Liver (tissue), 9 donors: ENCODE results near the gene FURIN. TPM values are rescaled to one million over a fixed set of nuclear protein-coding genes. Genes with fewer than 3 reads are reported as not detected.

Source experiments
- DNase-seq: peaks from one replicate; pipeline ENCODE4 v3.0.0-alpha.2; 2017; ENCODE audit warnings: low spot score
- H3K27ac ChIP-seq, 2 donors: one replicate each; pipeline ENCODE4 v1.7.0; 2013; ENCODE audit warnings: inconsistent platforms in 2 of 2, low read length in 2 of 2, control low read depth in 1 of 2, low read depth in 1 of 2, mild to moderate bottlenecking in 1 of 2
- H3K27me3 ChIP-seq, 4 donors: one replicate each; pipeline versions ENCODE4 v1.6.1 to v1.7.0; 2013; ENCODE audit warnings: low read length in 3 of 4, inconsistent platforms in 1 of 4, mild to moderate bottlenecking in 1 of 4, moderate library complexity in 1 of 4; ENCODE audit not compliant: control insufficient read depth in 4 of 4, insufficient read depth in 4 of 4
- H3K36me3 ChIP-seq, 4 donors: one replicate each; pipeline versions ENCODE4 v1.6.1 to v1.7.0; 2013; ENCODE audit warnings: low read length in 3 of 4, mild to moderate bottlenecking in 3 of 4, low read depth in 1 of 4, moderate library complexity in 1 of 4; ENCODE audit not compliant: control insufficient read depth in 4 of 4, insufficient read depth in 3 of 4
- H3K4me1 ChIP-seq, 4 donors: one replicate each; pipeline versions ENCODE4 v1.6.1 to v1.7.0; 2013; ENCODE audit warnings: low read length in 3 of 4, mild to moderate bottlenecking in 3 of 4, moderate library complexity in 1 of 4; ENCODE audit not compliant: control insufficient read depth in 4 of 4, insufficient read depth in 4 of 4
- H3K4me3 ChIP-seq, 3 donors: one replicate each; pipeline versions ENCODE4 v1.6.1 to v1.7.0; 2013; ENCODE audit warnings: low read length in 3 of 3, control low read depth in 1 of 3, low read depth in 1 of 3, mild to moderate bottlenecking in 1 of 3
- H3K9ac ChIP-seq, 2 donors: one replicate each; pipeline ENCODE4 v1.7.0; 2013; ENCODE audit warnings: low read length in 2 of 2, mild to moderate bottlenecking in 2 of 2, moderate library complexity in 2 of 2, control low read depth in 1 of 2, low read depth in 1 of 2
- H3K9me3 ChIP-seq, 4 donors: one replicate each; pipeline versions ENCODE4 v1.6.1 to v1.7.0; 2013; ENCODE audit warnings: low read length in 3 of 4; ENCODE audit not compliant: control insufficient read depth in 4 of 4
- EGR1 ChIP-seq, 2 donors: IDR thresholded peaks; 2 replicates each; pipeline ENCODE4 v1.6.1; 2016 to 2018; ENCODE audit warnings: antibody characterized with exemption in 2 of 2, low read depth in 2 of 2
- FOXA1 ChIP-seq: IDR thresholded peaks from 2 replicates; pipeline ENCODE4 v1.6.1; 2016; ENCODE audit warnings: antibody characterized with exemption
- HNF4A ChIP-seq, 2 donors: conservative IDR thresholded peaks; 2 replicates each; pipeline ENCODE4 v1.6.1; 2016; ENCODE audit warnings: antibody characterized with exemption in 2 of 2, mild to moderate bottlenecking in 2 of 2
- HNF4G ChIP-seq: IDR thresholded peaks from 2 replicates; pipeline ENCODE4 v1.6.1; 2016; ENCODE audit warnings: antibody characterized with exemption
- JUND ChIP-seq, 2 donors: IDR thresholded peaks; 2 replicates each; pipeline ENCODE4 v1.6.1; 2016; ENCODE audit warnings: antibody characterized with exemption in 2 of 2
- RAD21 ChIP-seq, 2 donors: IDR thresholded peaks; 2 replicates each; pipeline ENCODE4 v1.6.1; 2016; ENCODE audit warnings: antibody characterized with exemption in 2 of 2, mild to moderate bottlenecking in 2 of 2
- RXRA ChIP-seq, 2 donors: IDR thresholded peaks; 2 replicates each; pipeline ENCODE4 v1.6.1; 2017 to 2018; ENCODE audit warnings: antibody characterized with exemption in 2 of 2, mild to moderate bottlenecking in 1 of 2
- SP1 ChIP-seq: IDR thresholded peaks from 2 replicates; pipeline ENCODE4 v1.6.1; 2018; ENCODE audit warnings: antibody characterized with exemption, mild to moderate bottlenecking
- TAF1 ChIP-seq: conservative IDR thresholded peaks from 2 replicates; pipeline ENCODE4 v1.6.1; 2016; ENCODE audit warnings: antibody characterized with exemption, mild to moderate bottlenecking
- WGBS: extraction: QIAGEN DNeasy Blood & Tissue Kit; methylation state at CpG from one replicate; pipeline ENCODE4 v1.1.7; 2013; 5-methylcytosine and 5-hydroxymethylcytosine counted together
- polyA plus RNA-seq, 2 donors: library from polyadenylated mRNA; stranded (reverse) in 1 of 2; unstranded in 1 of 2; fragments of 200-250 nt in 1 of 2; fragments of >200 nt in 1 of 2; fragmentation: Nextera tagmentation in 1 of 2; extraction: Ambion mirVana in 1 of 2; gene quantifications; one replicate each; pipeline versions ENCODE4 v1.2.1 to v1.2.3, GENCODE V29; 2013 to 2015
- total RNA-seq, 2 donors: library from RNA; depleted of rRNA; stranded (reverse); fragments of >200 nt; gene quantifications; one replicate each; pipeline ENCODE4 v1.2.3, GENCODE V29; 2014
- TF ChIP-seq, protein P1 (sequence below): IDR thresholded peaks from 2 replicates; pipeline ENCODE4 v1.6.1; 2016; ENCODE audit warnings: antibody characterized with exemption
- TF ChIP-seq, protein P2 (sequence below): fragments of 150-350 bp; IDR thresholded peaks from 2 replicates; pipeline ENCODE4 v1.5.1; 2017; ENCODE audit warnings: improper control_type of control experiment, low read depth, low read length; ENCODE audit not compliant: missing input control
- TF ChIP-seq, protein P3 (sequence below): IDR thresholded peaks from 2 replicates; pipeline ENCODE4 v1.6.1; 2016; ENCODE audit warnings: antibody characterized with exemption, mild to moderate bottlenecking
- donor health status: healthy.
- donor health status: healthy.
- donor health status: healthy.
- donor health status: healthy.
- donor health status: healthy.

The FURIN gene
- total and polyA plus RNA-seq, 4 donors: 102 to 258 (median 164) TPM

DNA sequence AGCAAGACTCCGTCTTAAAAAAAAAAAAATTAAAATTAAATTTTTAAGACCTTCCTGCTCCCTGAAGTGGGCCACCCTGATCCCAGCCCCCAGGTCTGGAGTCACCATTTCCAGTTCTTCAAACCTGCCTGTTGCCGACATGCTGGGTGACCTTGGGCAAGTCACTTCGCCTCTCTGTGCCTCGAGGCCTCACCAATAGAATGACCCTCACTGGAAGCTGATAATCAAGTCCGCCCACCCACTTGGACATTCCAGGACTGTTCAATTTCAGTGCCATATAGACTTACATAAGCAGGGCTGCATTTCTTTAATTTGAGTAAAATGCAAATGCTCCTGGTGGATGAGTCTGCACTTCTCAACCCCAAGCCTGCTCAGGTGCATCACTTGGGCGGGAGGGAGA is 39.3 kb upstream of the FURIN start:
- Histone ChIP-seq H3K27ac (no peak overlapping the region), H3K4me3 (no peak overlapping the region), H3K9me3 (no peaks in the 10 kb centered on the region), H3K36me3 (no peaks in the 10 kb centered on the region), H3K27me3 (no peaks in the 10 kb centered on the region), H3K9ac (no peak overlapping the region), H3K4me1 (no peaks in the 10 kb centered on the region)
- TF ChIP-seq EGR1 (IDR thresholded peaks at IDR 0.05; ENCODE audit: low read depth in 2 of 2) (no peak), JUND (IDR thresholded peaks at IDR 0.05) (no peak), HNF4G (no peak), SP1 (no peak), TAF1 (no peak), FOXA1 (no peak), HNF4A (conservative IDR thresholded peaks at IDR 0.05) (no peak), RXRA (IDR thresholded peaks at IDR 0.05) (no peak)
- TF ChIP-seq, protein P1, sequence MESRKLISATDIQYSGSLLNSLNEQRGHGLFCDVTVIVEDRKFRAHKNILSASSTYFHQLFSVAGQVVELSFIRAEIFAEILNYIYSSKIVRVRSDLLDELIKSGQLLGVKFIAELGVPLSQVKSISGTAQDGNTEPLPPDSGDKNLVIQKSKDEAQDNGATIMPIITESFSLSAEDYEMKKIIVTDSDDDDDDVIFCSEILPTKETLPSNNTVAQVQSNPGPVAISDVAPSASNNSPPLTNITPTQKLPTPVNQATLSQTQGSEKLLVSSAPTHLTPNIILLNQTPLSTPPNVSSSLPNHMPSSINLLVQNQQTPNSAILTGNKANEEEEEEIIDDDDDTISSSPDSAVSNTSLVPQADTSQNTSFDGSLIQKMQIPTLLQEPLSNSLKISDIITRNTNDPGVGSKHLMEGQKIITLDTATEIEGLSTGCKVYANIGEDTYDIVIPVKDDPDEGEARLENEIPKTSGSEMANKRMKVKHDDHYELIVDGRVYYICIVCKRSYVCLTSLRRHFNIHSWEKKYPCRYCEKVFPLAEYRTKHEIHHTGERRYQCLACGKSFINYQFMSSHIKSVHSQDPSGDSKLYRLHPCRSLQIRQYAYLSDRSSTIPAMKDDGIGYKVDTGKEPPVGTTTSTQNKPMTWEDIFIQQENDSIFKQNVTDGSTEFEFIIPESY: no peak
- TF ChIP-seq, protein P2, sequence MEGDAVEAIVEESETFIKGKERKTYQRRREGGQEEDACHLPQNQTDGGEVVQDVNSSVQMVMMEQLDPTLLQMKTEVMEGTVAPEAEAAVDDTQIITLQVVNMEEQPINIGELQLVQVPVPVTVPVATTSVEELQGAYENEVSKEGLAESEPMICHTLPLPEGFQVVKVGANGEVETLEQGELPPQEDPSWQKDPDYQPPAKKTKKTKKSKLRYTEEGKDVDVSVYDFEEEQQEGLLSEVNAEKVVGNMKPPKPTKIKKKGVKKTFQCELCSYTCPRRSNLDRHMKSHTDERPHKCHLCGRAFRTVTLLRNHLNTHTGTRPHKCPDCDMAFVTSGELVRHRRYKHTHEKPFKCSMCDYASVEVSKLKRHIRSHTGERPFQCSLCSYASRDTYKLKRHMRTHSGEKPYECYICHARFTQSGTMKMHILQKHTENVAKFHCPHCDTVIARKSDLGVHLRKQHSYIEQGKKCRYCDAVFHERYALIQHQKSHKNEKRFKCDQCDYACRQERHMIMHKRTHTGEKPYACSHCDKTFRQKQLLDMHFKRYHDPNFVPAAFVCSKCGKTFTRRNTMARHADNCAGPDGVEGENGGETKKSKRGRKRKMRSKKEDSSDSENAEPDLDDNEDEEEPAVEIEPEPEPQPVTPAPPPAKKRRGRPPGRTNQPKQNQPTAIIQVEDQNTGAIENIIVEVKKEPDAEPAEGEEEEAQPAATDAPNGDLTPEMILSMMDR: no peak
- TF ChIP-seq, protein P3, sequence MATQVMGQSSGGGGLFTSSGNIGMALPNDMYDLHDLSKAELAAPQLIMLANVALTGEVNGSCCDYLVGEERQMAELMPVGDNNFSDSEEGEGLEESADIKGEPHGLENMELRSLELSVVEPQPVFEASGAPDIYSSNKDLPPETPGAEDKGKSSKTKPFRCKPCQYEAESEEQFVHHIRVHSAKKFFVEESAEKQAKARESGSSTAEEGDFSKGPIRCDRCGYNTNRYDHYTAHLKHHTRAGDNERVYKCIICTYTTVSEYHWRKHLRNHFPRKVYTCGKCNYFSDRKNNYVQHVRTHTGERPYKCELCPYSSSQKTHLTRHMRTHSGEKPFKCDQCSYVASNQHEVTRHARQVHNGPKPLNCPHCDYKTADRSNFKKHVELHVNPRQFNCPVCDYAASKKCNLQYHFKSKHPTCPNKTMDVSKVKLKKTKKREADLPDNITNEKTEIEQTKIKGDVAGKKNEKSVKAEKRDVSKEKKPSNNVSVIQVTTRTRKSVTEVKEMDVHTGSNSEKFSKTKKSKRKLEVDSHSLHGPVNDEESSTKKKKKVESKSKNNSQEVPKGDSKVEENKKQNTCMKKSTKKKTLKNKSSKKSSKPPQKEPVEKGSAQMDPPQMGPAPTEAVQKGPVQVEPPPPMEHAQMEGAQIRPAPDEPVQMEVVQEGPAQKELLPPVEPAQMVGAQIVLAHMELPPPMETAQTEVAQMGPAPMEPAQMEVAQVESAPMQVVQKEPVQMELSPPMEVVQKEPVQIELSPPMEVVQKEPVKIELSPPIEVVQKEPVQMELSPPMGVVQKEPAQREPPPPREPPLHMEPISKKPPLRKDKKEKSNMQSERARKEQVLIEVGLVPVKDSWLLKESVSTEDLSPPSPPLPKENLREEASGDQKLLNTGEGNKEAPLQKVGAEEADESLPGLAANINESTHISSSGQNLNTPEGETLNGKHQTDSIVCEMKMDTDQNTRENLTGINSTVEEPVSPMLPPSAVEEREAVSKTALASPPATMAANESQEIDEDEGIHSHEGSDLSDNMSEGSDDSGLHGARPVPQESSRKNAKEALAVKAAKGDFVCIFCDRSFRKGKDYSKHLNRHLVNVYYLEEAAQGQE: no peak
- DNase-seq: no peak
- 92% methylated on average over 6 of the region's 6 CpGs for WGBS

DNA sequence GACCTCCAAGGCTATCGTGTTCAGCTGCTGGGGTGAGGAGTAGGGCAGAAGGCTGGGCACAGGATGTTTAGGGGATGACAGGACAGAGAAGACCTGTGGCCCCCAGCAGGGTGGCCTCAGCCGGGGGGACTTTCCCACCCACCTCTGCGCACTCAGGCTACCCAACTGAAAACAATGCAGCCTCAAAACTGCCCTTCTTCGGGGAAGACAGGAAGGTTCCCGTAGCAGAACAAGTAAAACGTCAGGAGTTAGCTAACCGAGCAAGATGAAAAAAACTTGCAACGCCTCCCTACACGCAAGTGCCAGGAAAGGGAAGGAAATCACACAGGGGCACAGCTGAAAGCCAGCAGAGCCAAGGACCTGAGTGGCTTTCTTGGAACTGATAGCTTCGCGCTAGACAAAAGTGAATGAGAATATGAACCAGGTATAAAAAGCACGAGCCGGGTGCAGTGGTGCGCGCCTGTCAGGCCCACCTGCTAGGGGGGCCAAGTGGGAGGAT is 38.4 kb upstream of the FURIN start:
- TF ChIP-seq RAD21 (IDR thresholded peaks at IDR 0.05): peak in 1 of 2 donors; percentile 23
- TF ChIP-seq JUND (IDR thresholded peaks at IDR 0.05): no peak
- no peaks in the 10 kb centered on the region for H3K9me3 ChIP-seq
- no peaks in the 10 kb centered on the region for H3K36me3 ChIP-seq
- 75% methylated on average over 15 of the region's 15 CpGs for WGBS
- H3K27ac ChIP-seq: peak overlapping the region; percentile 19 to 31
- H3K9ac ChIP-seq: no peak overlapping the region
- no peaks in the 10 kb centered on the region for H3K27me3 ChIP-seq
- H3K4me1 ChIP-seq: no peaks in the 10 kb centered on the region
- H3K4me3 ChIP-seq: no peak overlapping the region
- no peak for DNase-seq
